WTC11 (cell line): ENCODE results near the gene AK8. TPM values are rescaled to one million over a fixed set of nuclear protein-coding genes. Genes with fewer than 3 reads are reported as not detected.
A peak's percentile ranks its signal among the peaks of the same experiment; 100 is the strongest.

Source experiments
- ATAC-seq: fragments of 200-7000 bp; cut with Tn5 transposase; 2 replicates; pipeline ENCODE4 v1.10.0; 2021; ENCODE audit warnings: mild to moderate bottlenecking, moderate library complexity
- CTCF ChIA-PET: fragments of 300-600 bp; sonication (Branson Sonifier 250); formaldehyde crosslinking; loops from one replicate; lab custom pipeline; 2021; ENCODE audit warnings: antibody characterized with exemption; lab: Charles Lee
- POLR2A ChIA-PET: fragments of 350-600 bp; sonication (Branson Sonifier 250); formaldehyde crosslinking; loops from one replicate; lab custom pipeline; 2021; ENCODE audit warnings: antibody characterized with exemption; lab: Charles Lee
- DNase-seq: peaks from one replicate; pipeline ENCODE4 v3.0.0; 2021; ENCODE audit warnings: low spot score
- H3K27ac Mint-ChIP-seq: 2 replicates; pipeline ENCODE4 v1.8.0; 2021; ENCODE audit warnings: mixed read lengths
- H3K27me3 Mint-ChIP-seq: 2 replicates; pipeline ENCODE4 v1.8.0; 2021; ENCODE audit warnings: low read depth, mild to moderate bottlenecking, moderate library complexity, mixed read lengths
- H3K36me3 Mint-ChIP-seq: 2 replicates; pipeline ENCODE4 v1.8.0; 2021; ENCODE audit warnings: mixed read lengths
- H3K4me1 Mint-ChIP-seq: 2 replicates; pipeline ENCODE4 v1.8.0; 2022; ENCODE audit warnings: mixed read lengths
- H3K4me3 Mint-ChIP-seq: 2 replicates; pipeline ENCODE4 v1.8.0; 2021; ENCODE audit warnings: mild to moderate bottlenecking, moderate library complexity, mixed read lengths
- H3K9me3 Mint-ChIP-seq: 2 replicates; pipeline ENCODE4 v1.8.0; 2021; ENCODE audit warnings: mixed read lengths
- AR ChIP-seq: fragments of 250-450 bp; sonication (Bioruptor Pico); IDR thresholded peaks from 2 replicates; pipeline ENCODE4 v1.9.0; 2021; ENCODE audit warnings: mild to moderate bottlenecking
- EMX1 ChIP-seq: fragments of 250-450 bp; sonication (Bioruptor Pico); IDR thresholded peaks from 2 replicates; pipeline ENCODE4 v1.8.0; 2021; ENCODE audit warnings: mild to moderate bottlenecking
- FOXJ3 ChIP-seq: sonication (generic); formaldehyde crosslinking; IDR thresholded peaks from 2 replicates; pipeline ENCODE4 v1.9.0; 2021; ENCODE audit warnings: missing genetic modification reagents, mild to moderate bottlenecking, borderline replicate concordance
- GABPB1 ChIP-seq: sonication (generic); formaldehyde crosslinking; IDR thresholded peaks from 2 replicates; pipeline ENCODE4 v1.8.1; 2023; ENCODE audit warnings: mild to moderate bottlenecking, missing genetic modification reagents
- HMGXB4 ChIP-seq: sonication (generic); formaldehyde crosslinking; IDR thresholded peaks from 2 replicates; pipeline ENCODE4 v1.8.1; 2023; ENCODE audit warnings: mild to moderate bottlenecking, moderate library complexity, missing genetic modification reagents
- JAZF1 ChIP-seq: fragments of 250-450 bp; sonication (Bioruptor Pico); IDR thresholded peaks from 2 replicates; pipeline ENCODE4 v1.9.0; 2021; ENCODE audit warnings: moderate library complexity, mild to moderate bottlenecking, inconsistent platforms
- MLX ChIP-seq: sonication (generic); formaldehyde crosslinking; IDR thresholded peaks from 2 replicates; pipeline ENCODE4 v1.8.1; 2023; ENCODE audit warnings: mild to moderate bottlenecking, missing genetic modification reagents, moderate library complexity
- MXD4 ChIP-seq: fragments of 250-450 bp; sonication (Bioruptor Pico); IDR thresholded peaks from 2 replicates; pipeline ENCODE4 v1.8.0; 2021; ENCODE audit warnings: mild to moderate bottlenecking, moderate library complexity, borderline replicate concordance
- MYBL2 ChIP-seq: sonication (generic); formaldehyde crosslinking; IDR thresholded peaks from 2 replicates; pipeline ENCODE4 v1.8.1; 2023; ENCODE audit warnings: mild to moderate bottlenecking, moderate library complexity, missing genetic modification reagents
- NFE2L1 ChIP-seq: sonication (generic); formaldehyde crosslinking; IDR thresholded peaks from 2 replicates; pipeline ENCODE4 v1.8.1; 2023; ENCODE audit warnings: missing genetic modification reagents
- RORB ChIP-seq: fragments of 250-450 bp; sonication (Bioruptor Pico); IDR thresholded peaks from 2 replicates; pipeline ENCODE4 v1.9.0; 2021; ENCODE audit warnings: mild to moderate bottlenecking
- SMAD4 ChIP-seq: sonication (generic); formaldehyde crosslinking; IDR thresholded peaks from 2 replicates; pipeline ENCODE4 v1.8.0; 2022; ENCODE audit warnings: mild to moderate bottlenecking, missing genetic modification reagents
- ZNF138 ChIP-seq: sonication (generic); formaldehyde crosslinking; conservative IDR thresholded peaks from 2 replicates; pipeline ENCODE4 v1.8.1; 2022; ENCODE audit warnings: mild to moderate bottlenecking, moderate library complexity, missing genetic modification reagents
- total RNA-seq: library from RNA; stranded (reverse); gene quantifications from 3 replicates; pipeline ENCODE4 v1.2.3, GENCODE V29; 2021
- TF ChIP-seq, protein P1 (sequence below): fragments of 250-450 bp; sonication (Bioruptor Pico); conservative IDR thresholded peaks from 2 replicates; pipeline ENCODE4 v1.9.0; 2021; ENCODE audit warnings: mild to moderate bottlenecking
- TF ChIP-seq, protein P2 (sequence below): fragments of 200-600 bp; IDR thresholded peaks from 2 replicates; pipeline ENCODE4 v1.8.0; 2022; ENCODE audit warnings: antibody characterized with exemption

AK8 gene
- total RNA-seq, 1 experiment from 2014 or later, result 0.48 TPM

DNA sequence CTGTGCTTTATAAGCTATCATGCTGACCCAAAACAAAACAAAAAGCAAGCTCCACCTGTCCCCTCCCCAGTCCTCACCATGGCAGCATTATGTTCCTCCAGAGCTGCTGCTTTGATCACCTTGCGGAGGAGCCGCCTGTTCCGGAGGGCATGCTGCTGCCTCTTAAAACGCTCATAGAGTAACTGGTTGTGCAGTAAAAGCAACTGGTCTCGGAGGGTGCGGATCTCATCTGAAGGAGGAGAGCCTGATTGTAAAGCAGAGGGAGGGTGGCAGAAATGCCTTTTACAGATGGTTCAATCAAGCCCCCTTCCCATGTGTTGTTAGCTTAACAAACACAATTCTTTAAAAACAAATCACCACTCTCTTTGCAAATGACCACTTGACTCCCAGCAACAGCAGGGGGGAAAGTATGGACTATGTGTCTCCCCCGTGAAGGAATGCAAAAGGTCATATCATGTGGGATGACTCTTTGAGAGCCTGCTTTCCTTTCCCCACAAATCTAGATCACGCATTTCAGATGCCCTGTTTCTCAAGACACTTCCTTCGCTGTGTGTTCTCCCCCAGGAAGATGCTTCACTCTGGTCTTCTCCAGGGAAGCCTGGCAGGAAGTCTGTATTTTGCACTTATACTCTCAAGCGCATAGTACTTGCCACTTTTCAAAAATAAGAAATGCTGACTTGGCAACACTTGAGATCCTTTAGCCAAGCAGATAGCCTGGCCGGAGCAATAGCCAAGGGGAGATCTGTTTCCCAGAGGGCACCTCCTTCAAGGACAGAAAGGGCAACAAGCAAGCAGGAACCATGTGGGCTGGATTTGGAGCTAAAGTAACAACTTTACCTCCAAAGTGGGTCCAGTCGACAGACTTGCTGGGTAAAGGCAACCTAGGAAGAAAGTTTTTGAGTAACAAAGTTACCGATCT, 25.7 kb upstream of the AK8 start:
- Mint-ChIP-seq H3K27ac (peak overlapping the region; percentile 58), H3K27me3 (no peaks in the 10 kb centered on the region), H3K9me3 (no peaks in the 10 kb centered on the region), H3K36me3 (peaks cover 28% of the 10 kb centered on the region), H3K4me1 (peaks cover 24% of the 10 kb centered on the region), H3K4me3 (no peak overlapping the region)
- peak; percentile 65 for ATAC-seq
- TF ChIP-seq FOXJ3 (no peak), MXD4 (no peak)
- ChIA-PET CTCF (interaction anchor here (0.7 to 3.1 kb wide), 9 partner anchors 15 to 118 kb away, joined by 3 to 32 read pairs (median 3); partner anchors contain the start of genes GFI1B and SPACA9), POLR2A (no interaction called here)
- DNase-seq, result no peak

DNA sequence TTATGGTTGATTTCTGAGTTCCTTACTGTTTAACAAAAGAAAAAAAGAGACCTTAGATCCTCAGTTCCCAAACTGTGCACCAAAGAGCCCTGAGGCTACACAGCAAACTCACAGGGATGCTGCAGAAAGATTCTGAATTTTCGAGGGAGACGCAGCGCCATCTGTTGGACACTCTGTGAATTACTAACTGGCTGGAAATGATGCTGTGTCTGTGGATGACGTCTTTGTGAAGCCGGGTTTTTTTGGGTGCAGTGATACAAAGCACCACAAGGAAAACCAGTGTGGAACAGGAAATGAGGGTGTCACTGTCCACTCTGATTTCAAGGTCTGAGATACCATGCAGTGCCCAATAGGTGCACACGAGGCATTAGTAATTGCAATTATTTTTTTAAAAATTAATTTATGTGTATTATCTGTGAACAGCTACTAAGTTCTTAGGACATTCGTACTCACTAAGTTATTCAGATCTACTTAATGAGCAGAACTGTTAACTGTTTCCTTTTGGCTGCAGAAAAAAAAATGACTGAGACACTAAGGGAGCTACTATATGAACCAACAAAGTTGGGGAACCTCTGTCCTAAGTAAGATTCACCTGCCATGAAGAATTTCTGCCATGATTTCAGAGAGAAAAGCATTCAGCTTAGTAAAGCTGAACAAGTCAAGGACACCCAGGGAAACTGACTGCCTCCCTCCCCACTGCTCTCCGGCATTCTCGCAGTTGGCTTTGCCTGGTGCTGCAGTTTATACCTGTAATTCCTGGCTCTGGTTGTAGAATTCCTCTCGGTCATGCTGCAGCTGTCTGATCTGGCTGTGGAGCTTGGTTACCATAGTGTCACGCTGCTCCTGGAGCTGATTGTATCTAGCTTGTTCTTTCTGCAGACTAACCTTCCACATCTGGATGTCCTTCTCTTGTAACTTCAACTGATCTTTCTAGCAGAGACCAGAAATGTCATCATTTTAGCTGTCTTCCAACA, 24.1 kb upstream of the AK8 start:
- POLR2A ChIA-PET, result no interaction called here
- Mint-ChIP-seq H3K27ac (no peak overlapping the region), H3K36me3 (peaks cover 41% of the 10 kb centered on the region)

DNA sequence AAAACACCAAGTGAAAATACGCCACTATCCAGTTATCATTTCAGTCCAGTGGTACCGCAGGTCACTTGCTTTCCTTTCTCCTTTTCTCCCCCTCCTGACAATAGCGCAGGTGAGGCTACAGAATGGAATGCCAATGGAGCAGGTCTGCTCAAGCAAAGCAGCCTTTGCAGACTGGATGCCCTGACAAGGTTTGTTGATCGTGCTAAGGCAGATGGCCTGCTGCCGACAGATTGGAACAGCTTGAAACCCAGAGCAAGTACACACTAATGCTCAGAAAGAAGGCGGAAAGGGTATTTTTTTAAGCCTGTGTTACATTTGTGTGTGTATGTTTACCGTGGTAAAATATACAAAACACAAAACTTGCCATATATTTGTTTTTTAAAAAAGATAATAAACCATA, 20.0 kb upstream of the AK8 start:
- DNase-seq (no peak), ATAC-seq (no peak)
- ChIA-PET POLR2A (no interaction called here), CTCF (interaction anchor here (0.6 kb wide), 1 partner anchor 203 kb away, joined by 3 read pairs; no protein-coding TSS in a partner anchor)
- no peak overlapping the region for H3K4me3 Mint-ChIP-seq
- peaks cover 6% of the 10 kb centered on the region for H3K4me1 Mint-ChIP-seq
- no peaks in the 10 kb centered on the region for H3K27me3 Mint-ChIP-seq
- peaks cover 58% of the 10 kb centered on the region for H3K36me3 Mint-ChIP-seq
- no peak overlapping the region for H3K27ac Mint-ChIP-seq
- TF ChIP-seq MYBL2, result no peak
- TF ChIP-seq SMAD4 (CRISPR knock-in tag), result no peak
- TF ChIP-seq, protein P1, sequence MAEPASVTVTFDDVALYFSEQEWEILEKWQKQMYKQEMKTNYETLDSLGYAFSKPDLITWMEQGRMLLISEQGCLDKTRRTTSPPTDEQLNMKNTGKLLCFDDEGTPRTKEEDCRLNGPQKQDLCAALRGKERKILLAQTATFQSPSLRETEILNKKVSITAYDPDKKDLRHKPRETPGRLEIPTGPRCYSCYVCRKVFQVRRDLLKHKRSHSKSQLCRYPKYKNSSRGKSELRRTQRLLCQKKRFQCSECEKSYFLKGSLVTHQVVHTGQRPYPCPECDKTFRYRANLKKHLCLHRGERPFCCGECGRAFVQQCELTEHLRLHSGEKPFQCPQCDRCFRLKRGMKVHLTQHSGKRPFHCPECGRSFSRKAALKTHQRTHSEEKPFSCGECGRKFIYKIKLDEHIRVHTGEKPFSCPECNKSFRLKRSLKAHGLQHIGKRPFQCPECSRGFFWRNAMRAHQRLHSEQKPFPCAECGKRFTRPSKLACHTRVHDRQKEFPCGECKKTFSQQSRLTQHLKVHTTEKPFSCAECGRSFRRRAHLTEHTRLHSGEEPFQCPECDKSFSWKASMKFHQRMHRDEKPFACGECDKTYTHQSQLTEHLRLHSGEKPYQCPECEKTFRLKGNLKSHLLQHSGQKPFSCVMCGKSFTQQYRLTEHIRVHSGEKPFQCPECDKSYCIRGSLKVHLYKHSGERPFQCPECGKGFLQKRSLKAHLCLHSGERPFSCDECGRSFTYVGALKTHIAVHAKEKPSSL (CRISPR knock-in tag), result no peak
- no peaks in the 10 kb centered on the region for H3K9me3 Mint-ChIP-seq

More for the DNA sequence above, 24.1 kb upstream of the AK8 start:
- Mint-ChIP-seq H3K4me3 (no peak overlapping the region), H3K9me3 (no peaks in the 10 kb centered on the region), H3K4me1 (peaks cover 24% of the 10 kb centered on the region), H3K27me3 (no peaks in the 10 kb centered on the region)
- CTCF ChIA-PET, result interaction anchor here (0.6 to 3.1 kb wide), 26 partner anchors 8 to 149 kb away, joined by 3 to 32 read pairs (median 4); partner anchors contain the start of genes GFI1B, SPACA9 and TSC1
- peak; percentile 66 for ATAC-seq
- TF ChIP-seq, protein P2, sequence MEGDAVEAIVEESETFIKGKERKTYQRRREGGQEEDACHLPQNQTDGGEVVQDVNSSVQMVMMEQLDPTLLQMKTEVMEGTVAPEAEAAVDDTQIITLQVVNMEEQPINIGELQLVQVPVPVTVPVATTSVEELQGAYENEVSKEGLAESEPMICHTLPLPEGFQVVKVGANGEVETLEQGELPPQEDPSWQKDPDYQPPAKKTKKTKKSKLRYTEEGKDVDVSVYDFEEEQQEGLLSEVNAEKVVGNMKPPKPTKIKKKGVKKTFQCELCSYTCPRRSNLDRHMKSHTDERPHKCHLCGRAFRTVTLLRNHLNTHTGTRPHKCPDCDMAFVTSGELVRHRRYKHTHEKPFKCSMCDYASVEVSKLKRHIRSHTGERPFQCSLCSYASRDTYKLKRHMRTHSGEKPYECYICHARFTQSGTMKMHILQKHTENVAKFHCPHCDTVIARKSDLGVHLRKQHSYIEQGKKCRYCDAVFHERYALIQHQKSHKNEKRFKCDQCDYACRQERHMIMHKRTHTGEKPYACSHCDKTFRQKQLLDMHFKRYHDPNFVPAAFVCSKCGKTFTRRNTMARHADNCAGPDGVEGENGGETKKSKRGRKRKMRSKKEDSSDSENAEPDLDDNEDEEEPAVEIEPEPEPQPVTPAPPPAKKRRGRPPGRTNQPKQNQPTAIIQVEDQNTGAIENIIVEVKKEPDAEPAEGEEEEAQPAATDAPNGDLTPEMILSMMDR, result peak; percentile 86
- no peak for TF ChIP-seq EMX1
- DNase-seq, result peak; percentile 78

GRCh38 chr9:132896906-132897305, 18.8 kb upstream of the AK8 start:
- Mint-ChIP-seq H3K27ac (no peak overlapping the region), H3K9me3 (no peaks in the 10 kb centered on the region), H3K4me3 (no peak overlapping the region), H3K36me3 (peaks cover 54% of the 10 kb centered on the region), H3K27me3 (no peaks in the 10 kb centered on the region), H3K4me1 (no peaks in the 10 kb centered on the region; the same call in 1 of the 2 replicates)
- DNase-seq (no peak), ATAC-seq (no peak)
- CTCF ChIA-PET, result interaction anchor here (2.1 kb wide), 1 partner anchor 48 kb away, joined by 5 read pairs; no protein-coding TSS in a partner anchor
- POLR2A ChIA-PET, result no interaction called here
- TF ChIP-seq JAZF1 (CRISPR knock-in tag), result no peak
- no peak for TF ChIP-seq GABPB1
- no peak for TF ChIP-seq RORB
- no peak for TF ChIP-seq HMGXB4
- TF ChIP-seq MLX (CRISPR knock-in tag), result no peak
- no peak for TF ChIP-seq ZNF138
- TF ChIP-seq AR (CRISPR knock-in tag), result no peak
- no peak for TF ChIP-seq NFE2L1 (CRISPR knock-in tag)
